ENCODE data around the gene DNAJB12.

DNA sequence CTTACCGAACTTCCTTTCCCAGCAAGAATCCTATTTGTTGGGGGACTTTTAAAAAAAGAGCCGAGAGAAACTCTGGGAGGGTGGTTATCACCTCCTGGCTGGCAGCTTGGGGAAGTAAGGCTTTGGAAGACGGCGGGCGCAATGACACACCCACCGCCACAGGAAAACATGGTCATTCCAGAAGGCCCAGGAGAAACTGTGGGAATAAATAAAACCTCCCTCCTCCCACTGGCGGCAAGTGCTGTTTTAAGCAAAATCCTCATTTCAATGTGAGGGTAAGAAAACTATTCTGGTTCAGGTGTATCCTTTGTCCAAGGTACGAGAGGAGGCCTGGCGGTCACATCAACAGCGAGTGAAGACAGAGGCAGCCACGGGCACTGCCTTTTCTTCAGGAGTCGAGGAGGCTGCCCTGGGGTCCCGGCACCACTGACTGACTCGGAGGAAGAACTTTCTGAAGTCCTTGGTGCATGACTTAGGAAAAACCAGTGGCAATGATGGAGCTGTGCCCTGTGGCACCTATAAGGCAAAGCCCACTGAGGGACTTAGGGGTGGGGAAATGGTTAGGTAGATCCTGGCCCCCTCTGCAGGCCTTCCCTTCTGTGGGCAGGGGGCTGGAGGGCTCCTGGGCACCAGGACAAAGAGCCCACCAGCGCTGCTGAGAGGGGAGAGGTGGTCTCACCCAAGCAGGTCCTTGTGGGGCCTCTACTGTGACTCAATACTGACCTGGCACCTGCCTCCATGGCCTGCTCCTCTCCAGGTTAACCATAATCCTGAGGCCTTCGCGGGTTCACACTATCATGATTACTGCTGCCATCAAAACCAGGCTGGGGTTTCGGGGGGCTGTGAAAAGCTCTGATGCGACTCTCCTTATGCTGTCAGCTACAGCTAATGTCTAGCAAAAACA is 21.4 kb downstream of the DNAJB12 start:
- TF ChIP-seq, protein P1, sequence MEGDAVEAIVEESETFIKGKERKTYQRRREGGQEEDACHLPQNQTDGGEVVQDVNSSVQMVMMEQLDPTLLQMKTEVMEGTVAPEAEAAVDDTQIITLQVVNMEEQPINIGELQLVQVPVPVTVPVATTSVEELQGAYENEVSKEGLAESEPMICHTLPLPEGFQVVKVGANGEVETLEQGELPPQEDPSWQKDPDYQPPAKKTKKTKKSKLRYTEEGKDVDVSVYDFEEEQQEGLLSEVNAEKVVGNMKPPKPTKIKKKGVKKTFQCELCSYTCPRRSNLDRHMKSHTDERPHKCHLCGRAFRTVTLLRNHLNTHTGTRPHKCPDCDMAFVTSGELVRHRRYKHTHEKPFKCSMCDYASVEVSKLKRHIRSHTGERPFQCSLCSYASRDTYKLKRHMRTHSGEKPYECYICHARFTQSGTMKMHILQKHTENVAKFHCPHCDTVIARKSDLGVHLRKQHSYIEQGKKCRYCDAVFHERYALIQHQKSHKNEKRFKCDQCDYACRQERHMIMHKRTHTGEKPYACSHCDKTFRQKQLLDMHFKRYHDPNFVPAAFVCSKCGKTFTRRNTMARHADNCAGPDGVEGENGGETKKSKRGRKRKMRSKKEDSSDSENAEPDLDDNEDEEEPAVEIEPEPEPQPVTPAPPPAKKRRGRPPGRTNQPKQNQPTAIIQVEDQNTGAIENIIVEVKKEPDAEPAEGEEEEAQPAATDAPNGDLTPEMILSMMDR (optimal IDR thresholded peaks at IDR 0.05 in 1 of 3, IDR thresholded peaks at IDR 0.05 in 1 of 3, conservative IDR thresholded peaks at IDR 0.05 in 1 of 3; ENCODE audit: extremely low read depth in 1 of 3, insufficient read depth in 2 of 3, low read length in 3 of 3): no peak
- TF ChIP-seq EZH2 (IDR thresholded peaks at IDR 0.05; ENCODE audit: low read length): no peak

Data from keratinocyte (primary cell).